ENCODE measurements around the gene CC2D2A. TPM values are rescaled to one million over a fixed set of nuclear protein-coding genes. Genes with fewer than 3 reads are reported as not detected.

The CC2D2A gene
- total and polyA plus RNA-seq, 2 of the 13 experiments (the other 11 are each of a cell fraction or from before 2014, with no cell fraction given) = 4.2 to 7.2 TPM

DNA sequence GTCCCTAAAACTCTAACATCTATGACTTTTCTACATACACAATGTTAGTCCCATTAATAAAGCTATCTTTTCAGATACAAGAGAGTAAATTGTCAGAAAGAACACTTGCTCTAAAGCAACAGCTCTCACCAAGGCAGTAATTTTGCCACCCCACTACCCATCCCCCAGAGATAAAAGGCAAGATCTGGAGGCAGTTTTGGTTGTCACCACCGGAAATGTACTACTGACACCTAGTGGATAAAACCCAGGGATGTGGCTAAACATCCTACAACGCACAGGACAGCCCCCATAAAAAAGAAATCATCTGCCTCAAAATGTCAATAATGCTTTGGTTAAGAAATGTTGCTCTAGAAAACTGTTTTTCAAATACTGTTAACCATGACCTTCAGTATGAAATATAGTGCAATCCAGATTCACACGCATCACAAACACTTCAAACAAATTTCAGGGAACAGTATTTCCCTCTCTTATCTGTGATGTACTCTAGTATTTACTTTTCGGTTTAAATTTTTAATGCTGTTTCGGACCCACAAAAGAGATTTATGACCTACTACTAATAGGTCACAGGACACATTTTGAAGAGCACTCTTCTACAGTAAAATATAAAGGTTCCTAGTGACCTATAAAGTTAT lies 180.3 kb downstream of the CC2D2A start (continued):
- TF ChIP-seq FOXK1 (CRISPR knock-in tag; IDR thresholded peaks at IDR 0.05; ENCODE audit: borderline replicate concordance, low read depth) = 0 out of 2 replicates have a peak, but pooled peaks have one; percentile 19
- TF ChIP-seq, protein P1, sequence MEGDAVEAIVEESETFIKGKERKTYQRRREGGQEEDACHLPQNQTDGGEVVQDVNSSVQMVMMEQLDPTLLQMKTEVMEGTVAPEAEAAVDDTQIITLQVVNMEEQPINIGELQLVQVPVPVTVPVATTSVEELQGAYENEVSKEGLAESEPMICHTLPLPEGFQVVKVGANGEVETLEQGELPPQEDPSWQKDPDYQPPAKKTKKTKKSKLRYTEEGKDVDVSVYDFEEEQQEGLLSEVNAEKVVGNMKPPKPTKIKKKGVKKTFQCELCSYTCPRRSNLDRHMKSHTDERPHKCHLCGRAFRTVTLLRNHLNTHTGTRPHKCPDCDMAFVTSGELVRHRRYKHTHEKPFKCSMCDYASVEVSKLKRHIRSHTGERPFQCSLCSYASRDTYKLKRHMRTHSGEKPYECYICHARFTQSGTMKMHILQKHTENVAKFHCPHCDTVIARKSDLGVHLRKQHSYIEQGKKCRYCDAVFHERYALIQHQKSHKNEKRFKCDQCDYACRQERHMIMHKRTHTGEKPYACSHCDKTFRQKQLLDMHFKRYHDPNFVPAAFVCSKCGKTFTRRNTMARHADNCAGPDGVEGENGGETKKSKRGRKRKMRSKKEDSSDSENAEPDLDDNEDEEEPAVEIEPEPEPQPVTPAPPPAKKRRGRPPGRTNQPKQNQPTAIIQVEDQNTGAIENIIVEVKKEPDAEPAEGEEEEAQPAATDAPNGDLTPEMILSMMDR (CRISPR knock-in tag; IDR thresholded peaks at IDR 0.05) = peak; percentile 78
- no peak for TF ChIP-seq ATF7 (IDR thresholded peaks at IDR 0.05)
- TF ChIP-seq ATF7 (CRISPR knock-in tag; IDR thresholded peaks at IDR 0.05) = no peak
- TF ChIP-seq, protein P2, sequence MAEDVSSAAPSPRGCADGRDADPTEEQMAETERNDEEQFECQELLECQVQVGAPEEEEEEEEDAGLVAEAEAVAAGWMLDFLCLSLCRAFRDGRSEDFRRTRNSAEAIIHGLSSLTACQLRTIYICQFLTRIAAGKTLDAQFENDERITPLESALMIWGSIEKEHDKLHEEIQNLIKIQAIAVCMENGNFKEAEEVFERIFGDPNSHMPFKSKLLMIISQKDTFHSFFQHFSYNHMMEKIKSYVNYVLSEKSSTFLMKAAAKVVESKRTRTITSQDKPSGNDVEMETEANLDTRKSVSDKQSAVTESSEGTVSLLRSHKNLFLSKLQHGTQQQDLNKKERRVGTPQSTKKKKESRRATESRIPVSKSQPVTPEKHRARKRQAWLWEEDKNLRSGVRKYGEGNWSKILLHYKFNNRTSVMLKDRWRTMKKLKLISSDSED (CRISPR knock-in tag; IDR thresholded peaks at IDR 0.05) = no peak
- TF ChIP-seq RNF2 (conservative IDR thresholded peaks at IDR 0.05; ENCODE audit: low read depth) = no peak
- TF ChIP-seq DNMT1 (CRISPR knock-in tag; IDR thresholded peaks at IDR 0.05) = no peak
- no peak for TF ChIP-seq AHDC1 (CRISPR knock-in tag; IDR thresholded peaks at IDR 0.05; ENCODE audit: borderline replicate concordance)
- TF ChIP-seq ZNF556 (CRISPR knock-in tag; IDR thresholded peaks at IDR 0.05; ENCODE audit: borderline replicate concordance) = no peak
- TF ChIP-seq TBX3 (IDR thresholded peaks at IDR 0.05; ENCODE audit: borderline replicate concordance) = no peak
- TF ChIP-seq CBFB (CRISPR knock-in tag; IDR thresholded peaks at IDR 0.05) = no peak
- no peak for TF ChIP-seq ATF7-NPFF (CRISPR knock-in tag; IDR thresholded peaks at IDR 0.05; ENCODE audit: low read depth)
- TF ChIP-seq ZNF670 (CRISPR knock-in tag; IDR thresholded peaks at IDR 0.05; ENCODE audit: borderline replicate concordance) = no peak
- TF ChIP-seq ZNF121 (CRISPR knock-in tag; IDR thresholded peaks at IDR 0.05) = no peak
- no peak; the same call in 1 of the 2 replicates for TF ChIP-seq ZNF652 (CRISPR knock-in tag; IDR thresholded peaks at IDR 0.05; ENCODE audit: borderline replicate concordance, low read depth)
- TF ChIP-seq ZNF709 (CRISPR knock-in tag; IDR thresholded peaks at IDR 0.05) = no peak
- no peak for TF ChIP-seq IKZF5 (CRISPR knock-in tag; IDR thresholded peaks at IDR 0.05)
- TF ChIP-seq ZNF703 (CRISPR knock-in tag; IDR thresholded peaks at IDR 0.05; ENCODE audit: borderline replicate concordance) = no peak
- no peak for TF ChIP-seq SOX13 (IDR thresholded peaks at IDR 0.05)
- TF ChIP-seq SOX13 (CRISPR knock-in tag; conservative IDR thresholded peaks at IDR 0.05 in 1 of 2, IDR thresholded peaks at IDR 0.05 in 1 of 2) = no peak
- TF ChIP-seq EED (CRISPR knock-in tag; IDR thresholded peaks at IDR 0.05) = no peak
- no peak for TF ChIP-seq NBN (conservative IDR thresholded peaks at IDR 0.05)
